Measurements from ENCODE around the gene OR2T6.
"Not testable (repeated sequence)": the region's sequence is repeated elsewhere in the genome, so short reads cannot be mapped to it uniquely, and the experiment has no call there.

OR2T6 gene

GRCh38 chr1:248431683-248432082 is 56.1 kb downstream of the OR2T6 start:
- H3K9me2 ChIP-seq (replicated peaks; ENCODE audit: low read depth, low read length); H3F3A ChIP-seq (ENCODE audit: low read depth); H3K9ac ChIP-seq (ENCODE audit: low read depth, low read length, poor library complexity, severe bottlenecking); H3K9me3 ChIP-seq (ENCODE audit: insufficient read depth, low read depth, low read length); H3K36me3 ChIP-seq (ENCODE audit: insufficient read depth, low read length); H3K79me2 ChIP-seq (ENCODE audit: insufficient read depth, low read length); H3K4me2 ChIP-seq (ENCODE audit: low read depth, low read length, poor library complexity, severe bottlenecking); H2AFZ ChIP-seq (ENCODE audit: low read length); H4K20me1 ChIP-seq (ENCODE audit: insufficient read depth, low read length, poor library complexity, severe bottlenecking); H3K4me1 ChIP-seq (ENCODE audit: insufficient read depth, low read length, poor library complexity, severe bottlenecking); H3K4me3 ChIP-seq (ENCODE audit: low read length, poor library complexity, severe bottlenecking); H3K27me3 ChIP-seq (ENCODE audit: insufficient read depth, low read length, poor library complexity, severe bottlenecking): not testable (repeated sequence)

- not testable (repeated sequence) for H2AFZ ChIP-seq (ENCODE audit: low read length); H3K4me2 ChIP-seq (ENCODE audit: low read depth, low read length, poor library complexity, severe bottlenecking); H4K20me1 ChIP-seq (ENCODE audit: insufficient read depth, low read length, poor library complexity, severe bottlenecking); H3K9me2 ChIP-seq (replicated peaks; ENCODE audit: low read depth, low read length); H3K4me3 ChIP-seq (ENCODE audit: low read length, poor library complexity, severe bottlenecking); H3K4me1 ChIP-seq (ENCODE audit: insufficient read depth, low read length, poor library complexity, severe bottlenecking); H3K36me3 ChIP-seq (ENCODE audit: insufficient read depth, low read length); H3K9ac ChIP-seq (ENCODE audit: low read depth, low read length, poor library complexity, severe bottlenecking); H3K9me3 ChIP-seq (ENCODE audit: insufficient read depth, low read depth, low read length); H3K27me3 ChIP-seq (ENCODE audit: insufficient read depth, low read length, poor library complexity, severe bottlenecking); H3K79me2 ChIP-seq (ENCODE audit: insufficient read depth, low read length); H3F3A ChIP-seq (ENCODE audit: low read depth)
Measured at GRCh38 chr1:248432201-248432600, 56.7 kb downstream of the OR2T6 start.

GRCh38 chr1:248433811-248434415 is 58.4 kb downstream of the OR2T6 start:
- H2AFZ ChIP-seq (ENCODE audit: low read length); H3K9me2 ChIP-seq (replicated peaks; ENCODE audit: low read depth, low read length); H3K4me1 ChIP-seq (ENCODE audit: insufficient read depth, low read length, poor library complexity, severe bottlenecking); H3K4me3 ChIP-seq (ENCODE audit: low read length, poor library complexity, severe bottlenecking); H3K27me3 ChIP-seq (ENCODE audit: insufficient read depth, low read length, poor library complexity, severe bottlenecking); H3F3A ChIP-seq (ENCODE audit: low read depth); H3K79me2 ChIP-seq (ENCODE audit: insufficient read depth, low read length); H3K4me2 ChIP-seq (ENCODE audit: low read depth, low read length, poor library complexity, severe bottlenecking); H3K9ac ChIP-seq (ENCODE audit: low read depth, low read length, poor library complexity, severe bottlenecking); H4K20me1 ChIP-seq (ENCODE audit: insufficient read depth, low read length, poor library complexity, severe bottlenecking); H3K36me3 ChIP-seq (ENCODE audit: insufficient read depth, low read length); H3K9me3 ChIP-seq (ENCODE audit: insufficient read depth, low read depth, low read length): not testable (repeated sequence)

GRCh38 chr1:248434913-248435312 is 59.4 kb downstream of the OR2T6 start:
- not testable (repeated sequence) for H3K9me3 ChIP-seq (ENCODE audit: insufficient read depth, low read depth, low read length); H3K36me3 ChIP-seq (ENCODE audit: insufficient read depth, low read length); H3K4me3 ChIP-seq (ENCODE audit: low read length, poor library complexity, severe bottlenecking); H3K4me1 ChIP-seq (ENCODE audit: insufficient read depth, low read length, poor library complexity, severe bottlenecking); H3K9ac ChIP-seq (ENCODE audit: low read depth, low read length, poor library complexity, severe bottlenecking); H3K79me2 ChIP-seq (ENCODE audit: insufficient read depth, low read length); H3K27me3 ChIP-seq (ENCODE audit: insufficient read depth, low read length, poor library complexity, severe bottlenecking); H3F3A ChIP-seq (ENCODE audit: low read depth); H4K20me1 ChIP-seq (ENCODE audit: insufficient read depth, low read length, poor library complexity, severe bottlenecking); H3K9me2 ChIP-seq (replicated peaks; ENCODE audit: low read depth, low read length); H3K4me2 ChIP-seq (ENCODE audit: low read depth, low read length, poor library complexity, severe bottlenecking); H2AFZ ChIP-seq (ENCODE audit: low read length)

GRCh38 chr1:248436303-248436702 is 60.8 kb downstream of the OR2T6 start:
- not testable (repeated sequence) for H3K9ac ChIP-seq (ENCODE audit: low read depth, low read length, poor library complexity, severe bottlenecking); H3K4me3 ChIP-seq (ENCODE audit: low read length, poor library complexity, severe bottlenecking); H3K27me3 ChIP-seq (ENCODE audit: insufficient read depth, low read length, poor library complexity, severe bottlenecking); H3K36me3 ChIP-seq (ENCODE audit: insufficient read depth, low read length); H3K9me3 ChIP-seq (ENCODE audit: insufficient read depth, low read depth, low read length); H3K4me1 ChIP-seq (ENCODE audit: insufficient read depth, low read length, poor library complexity, severe bottlenecking); H3F3A ChIP-seq (ENCODE audit: low read depth); H2AFZ ChIP-seq (ENCODE audit: low read length); H4K20me1 ChIP-seq (ENCODE audit: insufficient read depth, low read length, poor library complexity, severe bottlenecking); H3K9me2 ChIP-seq (replicated peaks; ENCODE audit: low read depth, low read length); H3K79me2 ChIP-seq (ENCODE audit: insufficient read depth, low read length); H3K4me2 ChIP-seq (ENCODE audit: low read depth, low read length, poor library complexity, severe bottlenecking)

GRCh38 chr1:248438668-248439067 is 63.1 kb downstream of the OR2T6 start:
- not testable (repeated sequence) for H3K9ac ChIP-seq (ENCODE audit: low read depth, low read length, poor library complexity, severe bottlenecking); H3K36me3 ChIP-seq (ENCODE audit: insufficient read depth, low read length); H2AFZ ChIP-seq (ENCODE audit: low read length); H3K79me2 ChIP-seq (ENCODE audit: insufficient read depth, low read length); H3K27me3 ChIP-seq (ENCODE audit: insufficient read depth, low read length, poor library complexity, severe bottlenecking); H3K4me1 ChIP-seq (ENCODE audit: insufficient read depth, low read length, poor library complexity, severe bottlenecking); H3K4me3 ChIP-seq (ENCODE audit: low read length, poor library complexity, severe bottlenecking); H3K4me2 ChIP-seq (ENCODE audit: low read depth, low read length, poor library complexity, severe bottlenecking); H3F3A ChIP-seq (ENCODE audit: low read depth); H3K9me2 ChIP-seq (replicated peaks; ENCODE audit: low read depth, low read length); H4K20me1 ChIP-seq (ENCODE audit: insufficient read depth, low read length, poor library complexity, severe bottlenecking); H3K9me3 ChIP-seq (ENCODE audit: insufficient read depth, low read depth, low read length)

GRCh38 chr1:248439283-248439682 is 63.7 kb downstream of the OR2T6 start:
- H3K79me2 ChIP-seq (ENCODE audit: insufficient read depth, low read length); H3K4me3 ChIP-seq (ENCODE audit: low read length, poor library complexity, severe bottlenecking); H3K27me3 ChIP-seq (ENCODE audit: insufficient read depth, low read length, poor library complexity, severe bottlenecking); H3K9me3 ChIP-seq (ENCODE audit: insufficient read depth, low read depth, low read length); H3K36me3 ChIP-seq (ENCODE audit: insufficient read depth, low read length); H2AFZ ChIP-seq (ENCODE audit: low read length); H3F3A ChIP-seq (ENCODE audit: low read depth); H3K4me1 ChIP-seq (ENCODE audit: insufficient read depth, low read length, poor library complexity, severe bottlenecking); H3K9ac ChIP-seq (ENCODE audit: low read depth, low read length, poor library complexity, severe bottlenecking); H3K9me2 ChIP-seq (replicated peaks; ENCODE audit: low read depth, low read length); H4K20me1 ChIP-seq (ENCODE audit: insufficient read depth, low read length, poor library complexity, severe bottlenecking); H3K4me2 ChIP-seq (ENCODE audit: low read depth, low read length, poor library complexity, severe bottlenecking): not testable (repeated sequence)
